ENCODE measurements around the gene RENBP. TPM values are rescaled to one million over a fixed set of nuclear protein-coding genes. Genes with fewer than 3 reads are reported as not detected.

The RENBP gene
- total and polyA plus RNA-seq, 7 donors = 9.8 to 16.8 (median 15.0) TPM

GRCh38 chrX:153952373-153953026 lies 8.1 kb upstream of the RENBP start:
- Histone ChIP-seq H3K36me3 (peaks cover 0 to 42% (median 20%) of the 10 kb centered on the region in 4 donors), H3K4me3 (peak overlapping the region in 2 of 4 donors; percentile 10 to 44), H3K27me3 (no peaks in the 10 kb centered on the region), H3K9me3 (no peaks in the 10 kb centered on the region), H3K27ac (peak overlapping the region; percentile 81 to 87 (median 86)), H3K4me1 (peaks cover 0 to 78% (median 52%) of the 10 kb centered on the region in 4 donors)
- WGBS, 2 donors = 93 to 95% methylated on average over 32 of the region's 32 CpGs
- intact Hi-C loops (cut with DNase I) = loop anchor here (2.0 kb wide), 3 partner anchors 188 to 994 kb away; partner anchors contain the start of gene PLXNB3
- TF ChIP-seq CTCF (IDR thresholded peaks at IDR 0.05) (no peak), POLR2A (IDR thresholded peaks at IDR 0.05) (no peak), POLR2AphosphoS5 (IDR thresholded peaks at IDR 0.05) (no peak), EP300 (IDR thresholded peaks at IDR 0.05) (no peak)
- DNase-seq = no peak

- TF ChIP-seq POLR2A (IDR thresholded peaks at IDR 0.05) = no peak
- TF ChIP-seq EP300 (IDR thresholded peaks at IDR 0.05) = no peak
- no peak for TF ChIP-seq CTCF (IDR thresholded peaks at IDR 0.05)
- no peak for TF ChIP-seq POLR2AphosphoS5 (IDR thresholded peaks at IDR 0.05)
- intact Hi-C loops (cut with DNase I) = loop anchor here (2.0 kb wide), 3 partner anchors 187 to 993 kb away; partner anchors contain the start of gene PLXNB3
- 95 to 97% methylated on average over 28 of the region's 28 CpGs for WGBS, 2 donors
- no peak for DNase-seq
- H3K4me3 ChIP-seq = peak overlapping the region in 2 of 4 donors; percentile 10 to 44
- H3K27ac ChIP-seq = peak overlapping the region; percentile 81 to 87 (median 86)
- H3K4me1 ChIP-seq = peaks cover 0 to 83% (median 54%) of the 10 kb centered on the region in 4 donors
- H3K36me3 ChIP-seq = peaks cover 0 to 37% (median 17%) of the 10 kb centered on the region in 4 donors
- H3K9me3 ChIP-seq = no peaks in the 10 kb centered on the region
- no peaks in the 10 kb centered on the region for H3K27me3 ChIP-seq
These were observed 7.4 kb upstream of the RENBP start for GRCh38 chrX:153951683-153952372.

GRCh38 chrX:153950127-153950526 lies 5.7 kb upstream of the RENBP start:
- intact Hi-C loops (cut with DNase I) = no loop called here
- WGBS, 2 donors = 86% methylated on average over 19 of the region's 19 CpGs
- peaks cover 0 to 31% (median 15%) of the 10 kb centered on the region in 4 donors for H3K36me3 ChIP-seq
- no peak for TF ChIP-seq EP300 (IDR thresholded peaks at IDR 0.05)
- TF ChIP-seq POLR2A (IDR thresholded peaks at IDR 0.05) = no peak
- TF ChIP-seq POLR2AphosphoS5 (IDR thresholded peaks at IDR 0.05) = no peak
- no peak for TF ChIP-seq CTCF (IDR thresholded peaks at IDR 0.05)
- DNase-seq = no peak
- no peaks in the 10 kb centered on the region for H3K27me3 ChIP-seq
- H3K4me3 ChIP-seq = no peak overlapping the region
- peak overlapping the region; percentile 63 to 87 (median 86) for H3K27ac ChIP-seq
- no peaks in the 10 kb centered on the region for H3K9me3 ChIP-seq
- peaks cover 0 to 77% (median 52%) of the 10 kb centered on the region in 4 donors for H3K4me1 ChIP-seq

GRCh38 chrX:153948847-153949805 lies 4.7 kb upstream of the RENBP start:
- intact Hi-C loops (cut with DNase I) = no loop called here
- WGBS, 2 donors = 57 to 81% methylated on average over 30 of the region's 30 CpGs
- Histone ChIP-seq H3K27ac (peak overlapping the region; percentile 63 to 87 (median 86)), H3K27me3 (peaks cover 0 to 3% (median 0%) of the 10 kb centered on the region in 3 donors), H3K4me3 (no peak overlapping the region), H3K4me1 (peaks cover 0 to 70% (median 48%) of the 10 kb centered on the region in 4 donors), H3K36me3 (peaks cover 0 to 31% (median 15%) of the 10 kb centered on the region in 4 donors), H3K9me3 (no peaks in the 10 kb centered on the region)
- no peak for TF ChIP-seq CTCF (IDR thresholded peaks at IDR 0.05)
- peak in 2 of 4 donors; percentile 16 to 44 for TF ChIP-seq POLR2AphosphoS5 (IDR thresholded peaks at IDR 0.05)
- TF ChIP-seq POLR2A (IDR thresholded peaks at IDR 0.05) = no peak
- TF ChIP-seq EP300 (IDR thresholded peaks at IDR 0.05) = no peak
- DNase-seq = no peak
